HEK293 (cell line): ENCODE results near the gene KLHDC8B.

ENCODE experiments used
- CTCF ChIA-PET: fragments of 350-600 bp; formaldehyde crosslinking; extraction: SDS; loops from one replicate; lab custom pipeline; 2021; ENCODE audit warnings: antibody characterized with exemption; lab: Yijun Ruan, JAX
- POLR2A ChIA-PET: fragments of 300-600 bp; formaldehyde crosslinking; extraction: SDS; loops from one replicate; lab custom pipeline; 2020; ENCODE audit warnings: antibody characterized with exemption, inconsistent platforms; lab: Yijun Ruan, JAX
- H3K27ac ChIP-seq: fragments of 200-500 bp; sonication (Bioruptor generic); 2 replicates; pipeline ENCODE4 v1.5.1; 2014; ENCODE audit warnings: low read depth, low read length, control low read depth, inconsistent platforms; ENCODE audit errors: extremely low read depth
- H3K36me3 ChIP-seq, 2 experiments: fragments of 200-500 bp in 1 of 2; sonication (Bioruptor generic) in 1 of 2; 1 replicate in 1 of 2; 2 replicates in 1 of 2; pipeline ENCODE4 v1.5.1; 2014 to 2017; ENCODE audit warnings: inconsistent platforms in 2 of 2, low read length in 2 of 2; ENCODE audit not compliant: control insufficient read depth in 2 of 2, insufficient read depth in 1 of 2
- H3K4me1 ChIP-seq: fragments of 200-500 bp; sonication (Bioruptor generic); 2 replicates; pipeline ENCODE4 v1.5.1; 2014; ENCODE audit warnings: mild to moderate bottlenecking, low read length, inconsistent platforms; ENCODE audit not compliant: control insufficient read depth, insufficient read depth
- H3K4me3 ChIP-seq: 2 replicates; pipeline ENCODE4 v1.5.1; 2011; ENCODE audit warnings: low read depth, mild to moderate bottlenecking, control low read depth, low read length, moderate library complexity
- H3K9me3 ChIP-seq: fragments of 200-500 bp; sonication (Bioruptor generic); 2 replicates; pipeline ENCODE4 v1.5.1; 2014; ENCODE audit warnings: low read depth, low read length, inconsistent platforms; ENCODE audit not compliant: control insufficient read depth, insufficient read depth
- KLF10 ChIP-seq: fragments of 450-650 bp; IDR thresholded peaks from 2 replicates; pipeline ENCODE4 v1.5.1; 2018; ENCODE audit warnings: missing biosample characterization, mild to moderate bottlenecking, missing genetic modification characterization
- KLF16 ChIP-seq: fragments of 450-650 bp; formaldehyde crosslinking; IDR thresholded peaks from 2 replicates; pipeline ENCODE4 v1.5.1; 2017; ENCODE audit warnings: missing biosample characterization, missing genetic modification characterization
- PRDM10 ChIP-seq: fragments of 450-650 bp; formaldehyde crosslinking; IDR thresholded peaks from 2 replicates; pipeline ENCODE4 v1.5.1; 2016; ENCODE audit warnings: missing biosample characterization, missing genetic modification characterization
- RBAK ChIP-seq: fragments of 450-650 bp; formaldehyde crosslinking; IDR thresholded peaks from 2 replicates; pipeline ENCODE4 v1.5.1; 2016; ENCODE audit warnings: missing biosample characterization, missing genetic modification characterization
- REPIN1 ChIP-seq: fragments of 450-650 bp; formaldehyde crosslinking; IDR thresholded peaks from 2 replicates; pipeline ENCODE4 v1.5.1; 2017; ENCODE audit warnings: missing biosample characterization, missing genetic modification characterization, low read depth
- TRIM28 ChIP-seq: IDR thresholded peaks from 2 replicates; pipeline ENCODE4 v1.6.1; 2011; ENCODE audit warnings: low read length, control low read depth, borderline replicate concordance
- YY1 ChIP-seq: fragments of 450-650 bp; formaldehyde crosslinking; IDR thresholded peaks from 2 replicates; pipeline ENCODE4 v1.5.1; 2018; ENCODE audit warnings: missing biosample characterization, missing genetic modification characterization
- ZFP3 ChIP-seq: fragments of 450-650 bp; formaldehyde crosslinking; IDR thresholded peaks from 2 replicates; pipeline ENCODE4 v1.5.1; 2016; ENCODE audit warnings: low read depth, missing biosample characterization, missing genetic modification characterization
- ZNF121 ChIP-seq: fragments of 450-650 bp; formaldehyde crosslinking; IDR thresholded peaks from 2 replicates; pipeline ENCODE4 v1.5.1; 2016; ENCODE audit warnings: missing biosample characterization, missing genetic modification characterization
- ZNF2 ChIP-seq: fragments of 450-650 bp; formaldehyde crosslinking; IDR thresholded peaks from 2 replicates; pipeline ENCODE4 v1.5.1; 2016; ENCODE audit warnings: missing biosample characterization, missing genetic modification characterization
- ZNF248 ChIP-seq: fragments of 450-650 bp; formaldehyde crosslinking; IDR thresholded peaks from 2 replicates; pipeline ENCODE4 v1.5.1; 2017; ENCODE audit warnings: missing biosample characterization, missing genetic modification characterization
- ZNF292 ChIP-seq: fragments of 450-650 bp; formaldehyde crosslinking; IDR thresholded peaks from 2 replicates; pipeline ENCODE4 v1.5.1; 2016; ENCODE audit warnings: low read depth, missing biosample characterization, missing genetic modification characterization, borderline replicate concordance
- ZNF391 ChIP-seq: fragments of 450-650 bp; formaldehyde crosslinking; IDR thresholded peaks from 2 replicates; pipeline ENCODE4 v1.5.1; 2016; ENCODE audit warnings: low read depth, missing biosample characterization, missing genetic modification characterization, borderline replicate concordance
- ZNF473 ChIP-seq: fragments of 450-650 bp; formaldehyde crosslinking; IDR thresholded peaks from 2 replicates; pipeline ENCODE4 v1.5.1; 2017; ENCODE audit warnings: missing biosample characterization, missing genetic modification characterization
- ZNF596 ChIP-seq: fragments of 450-650 bp; IDR thresholded peaks from 2 replicates; pipeline ENCODE4 v1.5.0; 2018; ENCODE audit warnings: missing biosample characterization, mild to moderate bottlenecking, missing genetic modification characterization, moderate library complexity
- ZNF610 ChIP-seq: fragments of 450-650 bp; formaldehyde crosslinking; IDR thresholded peaks from 2 replicates; pipeline ENCODE4 v1.5.1; 2016; ENCODE audit warnings: missing biosample characterization, missing genetic modification characterization, borderline replicate concordance
- ZNF621 ChIP-seq: fragments of 450-650 bp; formaldehyde crosslinking; IDR thresholded peaks from 2 replicates; pipeline ENCODE4 v1.5.1; 2017; ENCODE audit warnings: missing biosample characterization, missing genetic modification characterization
- ZNF626 ChIP-seq: fragments of 450-650 bp; sonication (Bioruptor Pico); formaldehyde crosslinking; IDR thresholded peaks from 2 replicates; pipeline ENCODE4 v1.5.1; 2018; ENCODE audit warnings: missing biosample characterization, missing genetic modification characterization, inconsistent platforms
- ZNF768 ChIP-seq: fragments of 450-650 bp; formaldehyde crosslinking; IDR thresholded peaks from 2 replicates; pipeline ENCODE4 v1.5.1; 2018; ENCODE audit warnings: missing biosample characterization, mild to moderate bottlenecking, missing genetic modification characterization
- ZNF791 ChIP-seq: fragments of 450-650 bp; formaldehyde crosslinking; IDR thresholded peaks from 2 replicates; pipeline ENCODE4 v1.5.1; 2016; ENCODE audit warnings: missing biosample characterization, missing genetic modification characterization
- TF ChIP-seq, protein P1 (sequence below): fragments of 450-650 bp; formaldehyde crosslinking; IDR thresholded peaks from 2 replicates; pipeline ENCODE4 v1.5.1; 2017; ENCODE audit warnings: missing biosample characterization, missing genetic modification characterization
- TF ChIP-seq, protein P2 (sequence below): fragments of 450-650 bp; formaldehyde crosslinking; IDR thresholded peaks from 2 replicates; pipeline ENCODE4 v1.5.1; 2016; ENCODE audit warnings: missing biosample characterization, missing genetic modification characterization
- TF ChIP-seq, protein P3 (sequence below): fragments of 450-650 bp; formaldehyde crosslinking; IDR thresholded peaks from 2 replicates; pipeline ENCODE4 v1.5.1; 2017; ENCODE audit warnings: missing biosample characterization, missing genetic modification characterization
- TF ChIP-seq, protein P4 (sequence below): fragments of 450-650 bp; formaldehyde crosslinking; IDR thresholded peaks from 2 replicates; pipeline ENCODE4 v1.5.1; 2016; ENCODE audit warnings: missing biosample characterization, missing genetic modification characterization

The KLHDC8B gene

DNA sequence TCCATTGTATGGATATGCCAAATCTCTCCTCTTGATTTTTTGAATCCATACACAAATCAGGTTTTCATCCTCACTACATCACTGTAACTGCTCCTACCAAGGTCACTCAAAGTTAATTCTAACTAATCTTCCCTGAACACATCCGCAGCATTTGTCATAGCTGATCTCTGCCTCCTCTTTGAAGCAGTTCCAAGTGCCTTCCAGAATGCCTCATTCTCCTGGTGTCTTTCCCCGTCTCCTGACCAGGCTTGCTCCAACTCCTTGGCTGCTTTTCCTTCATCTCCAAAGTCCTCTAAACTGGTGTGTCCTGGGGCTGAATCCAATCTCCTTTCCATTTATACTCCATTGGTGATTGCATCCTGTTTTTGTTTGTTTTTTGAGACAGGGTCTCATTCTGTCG, 26.8 kb downstream of the KLHDC8B start:
- Histone ChIP-seq H3K9me3 (no peaks in the 10 kb centered on the region), H3K4me3 (no peak overlapping the region), H3K27ac (no peak overlapping the region), H3K36me3 (no peaks in the 10 kb centered on the region), H3K4me1 (no peaks in the 10 kb centered on the region)
- CTCF ChIA-PET = no interaction called here
- POLR2A ChIA-PET = no interaction called here
- TF ChIP-seq RBAK (tag by site-specific recombination) (no peak), ZNF473 (tag by site-specific recombination) (no peak), PRDM10 (tag by site-specific recombination) (no peak), ZNF791 (tag by site-specific recombination) (no peak), ZFP3 (tag by site-specific recombination) (no peak), KLF10 (no peak), TRIM28 (no peak), ZNF610 (tag by site-specific recombination) (no peak), ZNF596 (no peak), ZNF621 (no peak), ZNF391 (no peak)
- TF ChIP-seq, protein P1, sequence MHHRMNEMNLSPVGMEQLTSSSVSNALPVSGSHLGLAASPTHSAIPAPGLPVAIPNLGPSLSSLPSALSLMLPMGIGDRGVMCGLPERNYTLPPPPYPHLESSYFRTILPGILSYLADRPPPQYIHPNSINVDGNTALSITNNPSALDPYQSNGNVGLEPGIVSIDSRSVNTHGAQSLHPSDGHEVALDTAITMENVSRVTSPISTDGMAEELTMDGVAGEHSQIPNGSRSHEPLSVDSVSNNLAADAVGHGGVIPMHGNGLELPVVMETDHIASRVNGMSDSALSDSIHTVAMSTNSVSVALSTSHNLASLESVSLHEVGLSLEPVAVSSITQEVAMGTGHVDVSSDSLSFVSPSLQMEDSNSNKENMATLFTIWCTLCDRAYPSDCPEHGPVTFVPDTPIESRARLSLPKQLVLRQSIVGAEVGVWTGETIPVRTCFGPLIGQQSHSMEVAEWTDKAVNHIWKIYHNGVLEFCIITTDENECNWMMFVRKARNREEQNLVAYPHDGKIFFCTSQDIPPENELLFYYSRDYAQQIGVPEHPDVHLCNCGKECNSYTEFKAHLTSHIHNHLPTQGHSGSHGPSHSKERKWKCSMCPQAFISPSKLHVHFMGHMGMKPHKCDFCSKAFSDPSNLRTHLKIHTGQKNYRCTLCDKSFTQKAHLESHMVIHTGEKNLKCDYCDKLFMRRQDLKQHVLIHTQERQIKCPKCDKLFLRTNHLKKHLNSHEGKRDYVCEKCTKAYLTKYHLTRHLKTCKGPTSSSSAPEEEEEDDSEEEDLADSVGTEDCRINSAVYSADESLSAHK (tag by site-specific recombination) = no peak
- TF ChIP-seq, protein P2, sequence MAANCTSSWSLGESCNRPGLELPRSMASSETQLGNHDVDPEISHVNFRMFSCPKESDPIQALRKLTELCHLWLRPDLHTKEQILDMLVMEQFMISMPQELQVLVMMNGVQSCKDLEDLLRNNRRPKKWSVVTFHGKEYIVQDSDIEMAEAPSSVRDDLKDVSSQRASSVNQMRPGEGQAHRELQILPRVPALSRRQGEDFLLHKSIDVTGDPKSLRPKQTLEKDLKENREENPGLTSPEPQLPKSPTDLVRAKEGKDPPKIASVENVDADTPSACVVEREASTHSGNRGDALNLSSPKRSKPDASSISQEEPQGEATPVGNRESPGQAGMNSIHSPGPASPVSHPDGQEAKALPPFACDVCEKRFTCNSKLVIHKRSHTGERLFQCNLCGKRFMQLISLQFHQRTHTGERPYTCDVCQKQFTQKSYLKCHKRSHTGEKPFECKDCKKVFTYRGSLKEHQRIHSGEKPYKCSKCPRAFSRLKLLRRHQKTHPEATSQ (tag by site-specific recombination) = no peak
- TF ChIP-seq, protein P3, sequence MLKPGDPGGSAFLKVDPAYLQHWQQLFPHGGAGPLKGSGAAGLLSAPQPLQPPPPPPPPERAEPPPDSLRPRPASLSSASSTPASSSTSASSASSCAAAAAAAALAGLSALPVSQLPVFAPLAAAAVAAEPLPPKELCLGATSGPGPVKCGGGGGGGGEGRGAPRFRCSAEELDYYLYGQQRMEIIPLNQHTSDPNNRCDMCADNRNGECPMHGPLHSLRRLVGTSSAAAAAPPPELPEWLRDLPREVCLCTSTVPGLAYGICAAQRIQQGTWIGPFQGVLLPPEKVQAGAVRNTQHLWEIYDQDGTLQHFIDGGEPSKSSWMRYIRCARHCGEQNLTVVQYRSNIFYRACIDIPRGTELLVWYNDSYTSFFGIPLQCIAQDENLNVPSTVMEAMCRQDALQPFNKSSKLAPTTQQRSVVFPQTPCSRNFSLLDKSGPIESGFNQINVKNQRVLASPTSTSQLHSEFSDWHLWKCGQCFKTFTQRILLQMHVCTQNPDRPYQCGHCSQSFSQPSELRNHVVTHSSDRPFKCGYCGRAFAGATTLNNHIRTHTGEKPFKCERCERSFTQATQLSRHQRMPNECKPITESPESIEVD (tag by site-specific recombination) = no peak

GRCh38 chr3:49198611-49199230, 27.3 kb downstream of the KLHDC8B start:
- H3K9me3 ChIP-seq = no peaks in the 10 kb centered on the region
- no peak overlapping the region for H3K4me3 ChIP-seq
- ChIA-PET POLR2A (no interaction called here), CTCF (interaction anchor here (0.6 kb wide), 2 partner anchors 16 to 159 kb away, joined by 3 read pairs; no protein-coding TSS in a partner anchor)
- no peaks in the 10 kb centered on the region for H3K36me3 ChIP-seq
- no peak overlapping the region for H3K27ac ChIP-seq
- H3K4me1 ChIP-seq = no peaks in the 10 kb centered on the region
- TF ChIP-seq YY1 (no peak), ZNF626 (tag by site-specific recombination) (no peak), KLF16 (tag by site-specific recombination) (no peak), ZNF2 (tag by site-specific recombination) (no peak), ZNF292 (no peak), ZNF768 (tag by site-specific recombination) (no peak), ZNF121 (tag by site-specific recombination) (no peak), REPIN1 (tag by site-specific recombination) (no peak), ZNF248 (no peak)
- TF ChIP-seq, protein P4, sequence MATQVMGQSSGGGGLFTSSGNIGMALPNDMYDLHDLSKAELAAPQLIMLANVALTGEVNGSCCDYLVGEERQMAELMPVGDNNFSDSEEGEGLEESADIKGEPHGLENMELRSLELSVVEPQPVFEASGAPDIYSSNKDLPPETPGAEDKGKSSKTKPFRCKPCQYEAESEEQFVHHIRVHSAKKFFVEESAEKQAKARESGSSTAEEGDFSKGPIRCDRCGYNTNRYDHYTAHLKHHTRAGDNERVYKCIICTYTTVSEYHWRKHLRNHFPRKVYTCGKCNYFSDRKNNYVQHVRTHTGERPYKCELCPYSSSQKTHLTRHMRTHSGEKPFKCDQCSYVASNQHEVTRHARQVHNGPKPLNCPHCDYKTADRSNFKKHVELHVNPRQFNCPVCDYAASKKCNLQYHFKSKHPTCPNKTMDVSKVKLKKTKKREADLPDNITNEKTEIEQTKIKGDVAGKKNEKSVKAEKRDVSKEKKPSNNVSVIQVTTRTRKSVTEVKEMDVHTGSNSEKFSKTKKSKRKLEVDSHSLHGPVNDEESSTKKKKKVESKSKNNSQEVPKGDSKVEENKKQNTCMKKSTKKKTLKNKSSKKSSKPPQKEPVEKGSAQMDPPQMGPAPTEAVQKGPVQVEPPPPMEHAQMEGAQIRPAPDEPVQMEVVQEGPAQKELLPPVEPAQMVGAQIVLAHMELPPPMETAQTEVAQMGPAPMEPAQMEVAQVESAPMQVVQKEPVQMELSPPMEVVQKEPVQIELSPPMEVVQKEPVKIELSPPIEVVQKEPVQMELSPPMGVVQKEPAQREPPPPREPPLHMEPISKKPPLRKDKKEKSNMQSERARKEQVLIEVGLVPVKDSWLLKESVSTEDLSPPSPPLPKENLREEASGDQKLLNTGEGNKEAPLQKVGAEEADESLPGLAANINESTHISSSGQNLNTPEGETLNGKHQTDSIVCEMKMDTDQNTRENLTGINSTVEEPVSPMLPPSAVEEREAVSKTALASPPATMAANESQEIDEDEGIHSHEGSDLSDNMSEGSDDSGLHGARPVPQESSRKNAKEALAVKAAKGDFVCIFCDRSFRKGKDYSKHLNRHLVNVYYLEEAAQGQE (tag by site-specific recombination) = no peak
